Inflammatory macrophage treated with lipopolysaccharide for 1 hour (primary cell): ENCODE measurements around the gene FAM118A.
"Not testable (repeated sequence)": the region's sequence is repeated elsewhere in the genome, so short reads cannot be mapped to it uniquely, and the experiment has no call there.

Experiments
- DNase-seq, 2 donors: peaks; one replicate each; pipeline ENCODE4 v3.0.0-alpha.2; 2020 to 2022

Gene FAM118A

GRCh38 chr22:45284705-45285262 is 24.9 kb upstream of the FAM118A start, which contains the start of gene UPK3A:
Gene UPK3A, plus strand, starts transcription at chr22:45284949. Its CDS starts 65 bp downstream, at chr22:45285014.
- DNase-seq: no peak

- DNase-seq: no peak
Observed at GRCh38 chr22:45285263-45286058, 24.3 kb upstream of the FAM118A start.

- no peak for DNase-seq
Observed at GRCh38 chr22:45286854-45287551, 22.7 kb upstream of the FAM118A start.

- DNase-seq: no peak
Observed at GRCh38 chr22:45290410-45290936, 19.3 kb upstream of the FAM118A start.

- DNase-seq: no peak
Observed at GRCh38 chr22:45291061-45291930, 18.4 kb upstream of the FAM118A start.

GRCh38 chr22:45291931-45292290 is 17.8 kb upstream of the FAM118A start:
- DNase-seq: no peak

GRCh38 chr22:45292731-45293442 is 16.8 kb upstream of the FAM118A start:
- DNase-seq: no peak

- no peak for DNase-seq
Observed at GRCh38 chr22:45294030-45294429, 15.7 kb upstream of the FAM118A start.

GRCh38 chr22:45295004-45295403 is 14.7 kb upstream of the FAM118A start:
- DNase-seq: not testable (repeated sequence)

- DNase-seq: no peak
Observed at GRCh38 chr22:45295492-45295891, 14.2 kb upstream of the FAM118A start.

- peak in 1 of 2 donors; percentile 25 for DNase-seq
Observed at GRCh38 chr22:45296628-45297297, 13.0 kb upstream of the FAM118A start.

- DNase-seq: no peak
Observed at GRCh38 chr22:45298934-45299505, 10.7 kb upstream of the FAM118A start.

- DNase-seq: no peak
Observed at GRCh38 chr22:45302751-45303150, 7.0 kb upstream of the FAM118A start.

GRCh38 chr22:45303181-45303580 is 6.6 kb upstream of the FAM118A start:
- no peak for DNase-seq

- DNase-seq: no peak
Observed at GRCh38 chr22:45304971-45305370, 4.8 kb upstream of the FAM118A start.

GRCh38 chr22:45305456-45306075 is 4.2 kb upstream of the FAM118A start:
- DNase-seq: peak in 1 of 2 donors; percentile 38

GRCh38 chr22:45306139-45306538 is 3.6 kb upstream of the FAM118A start:
- DNase-seq: no peak

GRCh38 chr22:45308391-45308956 is 1.3 kb upstream of the FAM118A start:
- DNase-seq: peak in 1 of 2 donors; percentile 49

GRCh38 chr22:45308957-45309421 is 745 bp upstream of the FAM118A start:
- no peak for DNase-seq
